Effector CD8-positive, alpha-beta T cell (primary cell): ENCODE measurements around the gene CHPF.

Experiments used
- DNase-seq: peaks from one replicate; lab custom pipeline; 2025; lab: John Stamatoyannopoulos, UW

The CHPF gene

DNA sequence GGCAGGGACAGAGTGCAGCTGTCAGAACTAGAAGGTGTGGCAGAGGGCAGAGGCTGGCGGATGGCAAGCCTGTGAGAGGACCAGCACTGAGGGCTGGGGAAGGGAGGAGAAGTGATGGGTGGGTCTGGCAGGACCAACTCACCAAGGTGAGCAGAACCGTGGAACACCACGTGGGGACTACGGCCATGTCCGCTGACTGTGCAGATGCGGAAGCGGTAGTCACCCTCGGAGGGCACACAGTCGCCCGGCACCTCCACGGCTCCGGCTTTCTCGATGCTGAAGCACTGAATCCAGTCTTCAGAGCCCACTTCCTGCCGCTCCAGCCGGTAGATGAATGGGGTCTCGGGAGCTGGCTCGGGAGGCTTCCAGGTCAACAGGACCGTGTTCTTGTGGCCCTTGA, 23.5 kb upstream of the CHPF start:
- DNase-seq = no peak

DNA sequence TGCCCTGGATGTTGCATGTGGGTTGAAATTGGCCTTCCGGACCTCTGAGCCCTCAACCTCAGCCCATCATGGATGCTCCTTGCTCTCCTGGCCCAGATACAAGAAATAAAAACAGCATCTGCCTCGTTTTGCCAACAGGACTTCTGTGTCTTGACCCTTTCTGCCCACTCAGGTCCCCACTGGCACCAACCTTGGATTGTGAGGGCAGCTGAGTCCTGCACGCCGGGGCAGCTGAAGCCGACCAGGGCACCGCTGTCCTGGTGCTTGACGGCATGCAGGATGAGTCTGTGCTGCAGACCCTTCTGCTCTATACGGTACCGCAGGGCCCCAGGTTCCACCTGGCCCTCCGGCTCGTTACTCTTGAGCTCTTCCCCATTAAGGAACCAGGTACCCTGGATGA, 23.0 kb upstream of the CHPF start:
- no peak for DNase-seq

DNA sequence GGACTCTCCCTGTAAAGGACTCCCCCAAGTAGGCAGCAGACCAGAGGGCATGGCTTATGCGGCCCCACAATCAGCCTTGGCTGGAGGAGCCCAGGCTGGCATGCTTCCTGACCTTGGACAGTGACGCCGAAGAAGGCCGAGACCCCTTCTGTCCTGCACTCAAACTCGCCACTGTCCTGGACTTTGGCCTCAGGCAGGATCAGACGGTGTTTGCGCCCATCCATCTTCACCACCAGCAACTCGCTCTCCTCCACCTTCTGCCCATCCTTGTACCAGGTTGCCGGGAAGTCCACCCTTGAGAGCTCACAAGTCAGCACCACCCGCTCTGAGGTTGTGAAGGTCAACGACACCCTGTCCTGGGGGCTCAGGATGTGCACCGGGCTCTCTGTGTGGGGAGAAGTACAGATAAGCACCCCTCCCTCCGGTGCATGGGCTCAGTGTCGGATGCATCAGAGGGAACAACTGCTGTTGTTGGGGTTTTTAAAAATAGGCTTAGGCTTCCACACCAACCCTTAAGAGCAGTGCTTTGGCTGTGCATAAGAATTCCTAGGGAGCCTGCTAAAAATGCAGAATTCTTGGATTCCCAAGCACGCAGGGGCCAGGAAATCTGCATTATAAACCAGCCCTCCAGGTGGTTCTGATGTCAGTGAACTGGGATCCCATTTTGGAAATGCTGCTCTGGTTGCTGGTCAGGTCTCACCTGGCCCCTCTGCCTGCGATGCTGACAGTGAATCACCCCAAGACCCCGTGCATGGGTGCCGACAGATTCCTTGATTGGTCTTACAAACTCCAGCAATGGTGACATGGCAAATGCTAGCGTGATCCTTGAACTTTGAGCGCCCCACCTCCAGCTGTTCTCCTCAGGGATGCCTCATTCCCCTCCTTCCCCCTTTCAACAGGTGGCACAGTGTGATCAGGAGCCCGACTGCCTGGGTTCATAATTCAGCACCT, 21.8 kb upstream of the CHPF start:
- DNase-seq = no peak

DNA sequence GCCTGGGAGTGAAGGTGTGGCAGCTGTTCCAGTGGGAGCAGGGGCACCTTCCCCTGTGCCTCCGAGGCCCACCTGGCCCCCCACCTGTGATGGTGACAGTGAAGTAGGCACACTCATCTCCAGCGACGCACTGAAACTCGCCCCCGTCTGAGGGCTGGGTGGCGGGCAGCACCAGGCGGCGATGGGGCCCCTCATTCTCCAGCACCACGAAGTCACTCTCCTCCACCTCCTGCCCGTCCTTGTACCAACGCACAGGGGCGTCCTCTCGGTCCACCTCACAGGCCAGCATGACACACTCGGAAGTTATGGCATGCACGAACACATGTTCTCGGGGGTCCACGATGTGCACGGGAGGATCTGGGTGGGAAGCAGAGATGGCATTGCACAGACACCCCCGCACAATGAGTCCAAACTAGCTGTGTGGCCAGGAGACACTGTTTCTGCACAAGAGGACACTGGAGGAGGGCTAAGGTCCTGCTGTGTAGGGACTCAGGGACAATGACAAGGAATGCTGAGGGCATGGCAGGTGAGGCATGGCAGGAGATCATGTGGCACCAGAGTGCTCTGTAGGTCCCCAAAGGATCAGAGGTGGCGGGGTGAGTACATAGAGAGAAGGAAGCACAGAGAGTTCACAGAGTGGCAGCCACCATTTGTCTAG, 19.8 kb upstream of the CHPF start:
- DNase-seq = no peak

DNA sequence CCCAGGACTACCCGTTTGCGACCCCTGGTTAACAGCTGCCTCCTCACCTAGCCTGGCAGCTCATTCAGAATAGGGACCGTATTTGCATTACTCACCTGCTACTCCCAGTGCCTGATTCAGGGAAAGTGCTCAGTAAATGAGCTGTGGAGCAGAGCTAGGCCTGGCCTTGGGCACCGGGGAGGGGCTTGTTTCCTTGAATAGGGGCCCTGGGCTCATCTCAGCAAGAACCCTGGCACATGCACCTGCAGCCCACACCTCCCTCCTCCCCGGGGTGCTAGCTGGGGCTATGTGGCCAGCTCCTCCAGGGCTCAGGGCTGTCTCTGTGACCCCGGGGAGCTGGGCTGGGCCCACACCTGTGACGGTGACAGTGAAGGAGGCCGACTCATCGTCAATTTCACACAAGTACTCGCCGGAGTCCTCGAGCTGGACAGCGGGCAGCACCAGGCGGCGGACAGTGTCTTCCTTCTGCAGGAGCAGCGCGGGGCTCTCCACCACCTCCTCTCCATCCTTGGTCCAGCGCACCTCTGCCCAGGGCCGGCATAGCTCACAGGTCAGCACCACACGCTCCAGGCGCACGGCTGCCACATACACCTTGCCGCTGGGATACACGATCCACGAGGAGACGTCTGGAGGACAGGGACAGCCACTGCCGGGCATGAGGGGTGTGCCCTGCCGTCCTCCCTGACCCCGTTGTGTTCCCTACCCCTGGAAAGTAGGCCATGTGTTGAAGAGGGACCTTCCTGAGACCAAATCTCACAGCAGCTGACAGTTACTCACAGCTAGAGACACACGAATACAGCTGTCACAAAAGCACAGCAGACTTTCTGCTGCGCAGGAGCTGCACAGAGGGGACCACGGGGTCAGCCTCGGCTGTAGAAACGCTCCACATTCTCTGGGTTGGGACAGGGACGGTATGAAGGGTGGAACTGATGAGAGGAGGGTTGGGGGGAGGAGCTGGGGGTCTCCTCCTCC, 18.7 kb upstream of the CHPF start:
- no peak for DNase-seq

DNA sequence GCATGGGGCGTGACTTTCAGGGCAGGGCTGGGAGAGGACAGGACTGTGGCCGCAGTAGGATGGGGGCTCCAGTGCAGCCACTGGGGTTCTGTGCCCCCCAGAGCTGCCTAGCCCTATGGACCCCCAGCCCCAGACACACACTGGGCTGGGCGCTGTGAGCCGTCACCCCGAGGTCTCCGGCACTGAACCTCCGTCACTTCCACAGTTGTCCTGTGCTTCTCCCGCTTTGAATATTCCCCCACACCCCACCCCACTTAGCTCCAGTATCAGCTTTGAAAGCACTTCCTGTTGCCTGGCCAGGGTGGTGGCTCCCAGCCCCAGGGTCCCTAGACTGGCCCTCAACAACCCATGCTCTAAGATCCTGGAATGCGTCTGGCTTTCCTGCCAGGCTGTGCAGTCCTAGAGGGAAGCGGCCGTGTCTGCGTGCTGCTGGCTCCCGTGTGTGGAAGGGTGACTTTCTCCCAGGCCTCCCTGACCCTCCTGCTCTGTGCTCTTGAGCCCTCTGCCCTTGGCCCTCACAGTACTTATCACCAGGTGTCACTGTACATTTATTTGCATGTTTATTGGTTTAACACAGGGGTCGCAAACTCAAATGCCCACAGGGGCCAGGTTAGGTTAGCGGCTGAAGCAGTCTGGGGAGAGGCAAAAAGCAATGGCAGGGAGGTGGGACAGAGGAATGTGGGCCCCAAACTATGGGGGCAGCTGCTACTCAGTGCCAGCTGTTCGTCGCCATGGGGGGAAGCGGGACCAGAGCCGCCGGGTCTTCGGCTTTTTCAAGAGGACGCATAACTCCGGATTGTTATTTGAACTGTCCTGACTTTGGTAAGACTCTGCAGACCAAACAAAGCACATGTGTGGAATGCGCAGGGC, 17.8 kb upstream of the CHPF start:
- DNase-seq = no peak

DNA sequence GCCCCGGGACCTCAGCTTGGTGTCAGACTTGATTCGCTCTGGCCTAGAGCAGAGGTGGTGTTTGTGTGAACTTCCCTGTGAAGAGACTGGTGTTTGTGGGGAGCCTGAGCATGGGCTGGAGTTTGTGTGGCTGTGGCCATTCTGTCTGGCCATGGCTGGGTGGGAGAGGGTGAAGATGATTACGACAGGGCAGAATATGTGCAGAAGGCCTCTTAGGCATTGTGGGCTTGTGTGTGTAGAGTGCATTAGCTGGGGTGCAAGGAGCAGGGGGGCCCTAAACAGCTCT, 17.2 kb upstream of the CHPF start:
- DNase-seq = no peak

DNA sequence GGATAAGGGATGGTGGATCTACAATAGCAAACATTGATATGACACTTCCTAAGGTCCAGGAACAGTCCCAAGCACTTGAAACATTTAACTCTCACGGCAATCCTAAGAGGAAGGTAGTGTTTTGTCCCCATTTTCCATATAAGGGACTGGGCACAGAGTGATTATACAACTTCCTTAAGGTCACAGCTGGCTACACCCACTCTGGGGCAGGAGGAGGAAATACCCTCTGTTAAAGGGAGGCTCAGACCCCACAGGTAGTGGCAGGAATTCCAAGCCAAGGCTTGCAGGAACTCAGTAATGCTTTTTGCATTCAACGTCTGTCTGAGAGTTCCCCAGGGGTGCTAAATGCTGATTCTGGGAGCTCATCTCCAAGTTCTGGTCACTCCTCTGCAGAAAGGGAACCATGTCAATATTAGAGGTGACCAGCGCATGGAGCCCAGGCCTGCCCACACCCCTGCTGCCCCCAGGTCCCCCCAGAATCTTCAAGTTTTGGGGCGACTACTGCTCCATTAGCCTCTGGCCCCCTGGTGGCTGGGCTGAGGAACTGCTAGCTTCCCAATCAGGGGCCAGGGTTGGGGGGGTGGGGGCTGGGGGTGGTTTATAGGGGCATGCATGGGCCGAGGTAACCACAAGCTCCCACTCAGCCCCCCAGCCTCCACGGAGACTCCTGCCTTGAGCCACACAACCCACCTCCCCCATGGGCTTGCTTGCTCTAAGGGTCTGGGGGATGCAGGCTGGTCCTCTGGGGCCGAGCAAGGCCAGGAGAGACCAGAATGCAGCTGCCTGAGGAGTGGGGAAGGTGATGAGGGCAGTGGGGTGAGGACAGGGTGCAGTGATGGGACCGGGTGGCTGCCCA, 16.7 kb upstream of the CHPF start:
- peak; percentile 9 for DNase-seq

DNA sequence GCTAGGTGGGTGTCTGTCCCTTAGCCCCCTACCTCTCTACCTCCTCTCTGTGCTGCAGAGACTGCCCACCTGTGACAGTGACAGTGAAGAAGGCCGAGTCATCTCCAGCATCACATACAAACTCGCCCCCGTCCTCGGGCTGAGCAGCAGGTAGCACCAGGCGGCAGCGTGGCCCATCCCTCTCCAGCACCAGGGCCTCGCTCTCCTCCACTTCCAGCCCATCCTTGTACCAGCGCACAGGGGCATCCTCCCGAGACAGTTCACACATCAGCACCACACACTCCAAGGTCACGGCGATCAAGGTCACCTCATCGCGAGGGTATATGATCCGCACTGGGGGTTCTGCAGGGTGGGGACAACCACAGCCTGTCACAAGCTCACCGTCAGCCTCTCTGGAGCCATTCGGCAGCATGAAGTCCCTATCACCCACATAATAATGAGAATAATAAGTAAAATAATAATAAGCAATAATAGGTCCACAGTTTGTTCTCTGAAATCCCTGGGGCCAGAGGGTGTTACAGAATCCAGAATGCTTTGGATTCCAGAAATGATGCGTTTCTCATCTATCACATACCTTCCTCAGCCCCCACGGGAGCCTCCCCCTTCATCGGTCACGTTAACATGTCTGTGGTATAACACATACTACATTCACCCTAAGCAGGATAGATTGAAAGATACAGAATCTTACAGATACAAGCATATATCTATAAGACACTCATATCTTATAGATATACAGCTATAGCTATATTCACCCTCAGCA, 15.7 kb upstream of the CHPF start:
- no peak for DNase-seq

DNA sequence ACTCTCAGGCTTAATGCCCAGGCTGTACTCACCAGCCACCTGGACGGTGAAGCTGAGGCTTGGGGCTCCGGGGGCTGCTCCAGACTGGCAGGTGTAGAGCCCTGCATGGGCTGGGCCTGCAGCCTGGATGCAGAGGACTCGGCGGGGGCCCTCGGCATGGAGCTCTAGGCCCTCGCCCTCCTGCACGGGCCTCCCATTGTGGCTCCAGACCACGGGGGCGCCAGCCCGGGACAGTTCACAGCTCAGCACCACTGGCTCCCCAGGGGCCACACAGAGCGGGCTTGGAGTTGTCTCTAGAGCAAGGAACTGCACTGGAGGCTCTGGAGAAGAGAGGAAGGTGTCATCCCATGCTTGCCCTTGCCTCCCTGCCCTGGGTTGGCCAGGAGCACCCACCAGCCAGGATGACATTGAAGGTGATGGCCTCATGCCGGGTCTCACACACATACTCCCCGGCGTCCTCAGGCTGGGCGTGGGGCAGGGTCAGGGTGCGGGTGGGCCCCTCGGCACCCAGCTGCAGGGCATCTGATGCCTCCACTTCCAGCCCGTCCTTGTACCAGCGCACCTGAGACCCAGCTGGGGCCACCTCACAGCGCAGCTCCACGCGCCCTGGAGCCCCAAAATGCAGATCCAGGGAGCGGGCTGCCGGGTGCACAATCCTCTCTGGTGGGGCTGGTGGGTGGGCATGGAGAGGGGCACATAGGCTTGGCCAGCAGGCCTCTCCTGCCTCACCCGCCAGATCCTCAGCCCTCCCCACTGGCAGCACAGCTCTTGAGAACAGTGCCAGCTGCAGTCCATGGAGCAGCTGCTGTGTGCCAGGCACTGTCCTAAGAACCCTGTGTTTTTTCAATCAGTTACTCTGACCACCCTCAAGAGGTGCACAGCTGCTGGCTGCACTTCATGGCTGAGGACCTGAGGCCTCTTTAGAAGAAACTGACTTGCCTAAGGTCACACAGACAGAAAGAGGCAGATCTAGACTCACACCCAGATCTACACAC, 14.5 kb upstream of the CHPF start:
- DNase-seq = no peak

DNA sequence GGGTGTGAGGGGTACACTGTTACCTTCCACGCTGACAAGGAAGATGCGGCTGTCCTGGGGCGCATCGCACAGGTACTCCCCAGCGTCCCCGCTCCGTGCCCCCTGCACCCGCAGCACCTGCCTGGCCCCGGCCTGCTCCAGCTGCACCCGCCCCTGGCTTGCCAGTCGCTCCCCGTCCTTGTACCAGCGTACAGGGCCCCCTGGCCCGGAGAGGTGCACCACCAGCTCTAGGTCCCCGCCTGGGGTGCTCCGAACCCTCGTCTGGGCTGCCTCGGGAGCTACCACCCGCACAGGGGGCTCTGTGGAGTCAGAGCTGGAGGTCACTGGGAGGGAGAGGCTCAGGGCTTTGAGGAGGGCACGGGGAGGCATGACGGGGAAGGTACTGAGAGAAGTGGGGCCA, 13.7 kb upstream of the CHPF start:
- DNase-seq = no peak

DNA sequence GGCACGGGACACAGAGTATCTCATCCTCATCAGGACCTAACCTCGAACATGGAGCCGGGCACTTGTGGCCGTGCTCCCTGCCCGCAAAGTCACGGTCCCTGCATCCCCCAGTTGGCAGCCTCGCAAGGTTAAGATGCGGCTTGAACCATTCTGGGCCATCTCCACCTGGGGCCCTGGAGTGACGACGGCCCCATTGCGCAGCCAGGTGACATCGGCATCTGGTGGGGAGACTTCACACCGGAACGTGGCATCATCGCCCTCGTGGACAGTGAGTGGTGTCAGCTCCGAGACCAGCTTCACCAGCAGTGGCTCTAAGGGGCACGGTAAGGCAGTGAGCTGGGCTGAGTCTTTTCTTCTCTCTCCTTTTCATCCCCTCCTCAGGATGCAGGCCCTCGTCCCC, 12.8 kb upstream of the CHPF start:
- DNase-seq = no peak

DNA sequence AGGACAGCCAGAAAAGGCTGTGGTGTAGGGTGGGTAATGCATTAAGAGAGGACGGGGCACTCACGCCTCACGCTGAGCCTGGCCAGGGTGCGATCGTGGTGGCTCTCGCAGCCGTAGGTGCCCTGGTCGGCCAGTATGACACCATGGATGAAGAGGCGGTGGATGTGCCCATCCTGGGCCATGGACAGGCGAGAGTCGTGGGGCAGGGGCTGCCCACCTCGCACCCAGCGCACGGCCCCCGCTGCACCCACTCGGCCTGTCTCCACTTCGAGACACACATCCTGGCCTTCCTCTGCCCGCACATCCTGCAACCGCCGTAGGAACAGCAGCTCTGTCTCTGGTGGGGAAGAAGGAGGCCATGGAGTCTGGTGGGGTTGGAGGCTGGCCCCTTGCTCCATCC, 12.3 kb upstream of the CHPF start:
- no peak for DNase-seq

DNA sequence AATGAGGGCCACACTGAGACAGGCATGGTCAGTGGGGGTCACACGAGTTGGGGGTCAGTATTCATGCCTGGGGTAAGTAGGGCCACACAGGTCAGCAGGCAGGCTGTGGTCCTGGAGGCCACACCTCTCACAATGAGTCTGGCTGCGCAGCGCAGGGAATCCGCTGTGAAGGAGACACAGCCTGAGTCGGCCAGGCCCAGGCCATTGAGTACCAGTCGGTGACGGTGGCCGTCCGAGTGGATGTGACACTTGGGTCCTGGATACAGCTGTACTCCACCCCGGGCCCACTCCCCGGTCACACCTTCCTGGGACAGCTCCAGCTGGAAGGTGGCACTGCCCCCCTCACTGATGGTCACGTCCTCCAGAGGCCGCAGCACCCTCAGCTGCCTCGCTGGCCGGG, 10.7 kb upstream of the CHPF start:
- no peak for DNase-seq

DNA sequence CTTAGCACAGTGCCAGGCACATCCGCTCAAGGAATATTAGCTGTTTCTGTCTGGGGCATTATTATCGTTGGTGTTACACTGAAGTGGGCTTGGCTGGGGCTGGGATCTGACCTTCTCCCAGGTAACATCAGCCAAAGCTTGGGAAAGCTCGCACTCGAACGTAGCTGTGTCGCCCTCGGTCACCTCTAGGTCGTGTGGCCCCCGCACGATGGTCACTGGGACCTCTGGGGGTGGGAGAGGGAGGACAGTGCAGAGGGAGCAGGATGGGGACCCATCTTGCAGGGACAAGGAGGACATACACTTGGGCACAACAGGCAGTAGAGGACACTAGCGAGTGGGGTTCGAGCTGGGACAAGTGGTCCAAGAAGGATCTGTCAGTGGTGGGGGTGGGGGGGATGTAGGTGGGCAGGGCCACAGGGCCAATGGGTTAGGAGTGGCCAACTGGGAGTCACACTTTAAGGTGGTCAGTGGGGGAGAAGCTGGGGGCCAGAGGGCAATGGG, 9.9 kb upstream of the CHPF start:
- DNase-seq = no peak

DNA sequence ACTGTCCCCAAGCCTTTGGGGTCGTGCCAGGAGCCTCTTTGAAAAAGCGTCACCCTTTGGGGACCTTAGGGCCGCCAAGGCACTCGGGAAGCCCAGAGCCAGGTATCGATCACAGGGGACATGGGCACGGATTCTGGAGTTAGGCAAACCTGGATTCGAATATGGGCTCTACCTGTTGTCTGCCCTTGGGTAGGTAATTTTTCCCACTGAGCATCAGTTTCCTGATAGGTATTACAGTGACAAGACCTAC, 9.5 kb upstream of the CHPF start:
- no peak for DNase-seq

DNA sequence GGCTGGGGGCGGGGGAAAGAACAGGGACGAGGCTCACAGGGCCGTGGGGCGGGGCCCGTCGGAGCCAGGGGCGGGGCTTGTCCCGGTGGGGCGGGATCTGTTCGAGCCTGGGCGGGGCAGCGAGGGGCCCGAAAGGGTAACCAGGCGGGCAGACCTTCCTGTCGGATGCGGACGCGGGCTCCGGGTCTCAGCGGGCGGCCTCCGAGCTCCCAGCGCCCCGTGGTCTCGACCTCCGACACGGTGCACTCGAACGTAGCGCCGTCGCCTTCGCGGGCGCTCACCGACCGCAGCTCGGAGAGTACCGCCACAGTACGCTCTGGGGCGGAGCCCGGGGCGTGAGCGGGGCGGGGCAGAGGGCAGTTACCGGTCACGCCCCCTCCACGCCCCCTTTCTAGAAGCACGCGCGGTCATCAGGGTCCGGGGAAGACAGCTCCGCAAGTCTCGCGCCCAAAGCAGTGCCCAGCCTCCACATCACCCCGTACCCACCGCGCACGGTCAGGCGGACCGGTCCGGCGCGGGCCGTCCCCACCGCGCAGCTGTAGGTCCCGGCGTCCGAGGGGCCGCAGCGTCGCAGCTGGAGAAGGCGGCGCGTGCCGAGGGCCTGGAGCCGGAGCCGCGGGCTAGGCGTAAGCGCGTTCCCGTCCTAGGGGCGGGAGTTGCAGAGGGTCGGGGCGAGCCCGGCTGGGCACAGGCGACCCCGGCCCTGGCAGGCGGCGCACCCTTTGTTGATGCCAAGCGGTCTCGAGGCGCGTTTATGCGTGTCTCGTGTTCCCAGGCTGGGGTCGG, 9.0 kb upstream of the CHPF start:
- DNase-seq = peak; percentile 76
